ENCODE measurements around the gene IGFLR1.

- TF ChIP-seq CTCF (IDR thresholded peaks at IDR 0.05; ENCODE audit: extremely low read depth in 1 of 2, insufficient read depth in 1 of 2, low read depth in 1 of 2, low read length in 2 of 2) (no peak), EZH2 (IDR thresholded peaks at IDR 0.05; ENCODE audit: borderline replicate concordance, low read depth, low read length, severe bottlenecking) (no peak)
These were observed 13.2 kb downstream of the IGFLR1 start for GRCh38 chr19:35729021-35729420.
